ENCODE measurements around the gene DUSP22.
A peak's percentile ranks its signal among the peaks of the same experiment; 100 is the strongest.

Gene DUSP22

DNA sequence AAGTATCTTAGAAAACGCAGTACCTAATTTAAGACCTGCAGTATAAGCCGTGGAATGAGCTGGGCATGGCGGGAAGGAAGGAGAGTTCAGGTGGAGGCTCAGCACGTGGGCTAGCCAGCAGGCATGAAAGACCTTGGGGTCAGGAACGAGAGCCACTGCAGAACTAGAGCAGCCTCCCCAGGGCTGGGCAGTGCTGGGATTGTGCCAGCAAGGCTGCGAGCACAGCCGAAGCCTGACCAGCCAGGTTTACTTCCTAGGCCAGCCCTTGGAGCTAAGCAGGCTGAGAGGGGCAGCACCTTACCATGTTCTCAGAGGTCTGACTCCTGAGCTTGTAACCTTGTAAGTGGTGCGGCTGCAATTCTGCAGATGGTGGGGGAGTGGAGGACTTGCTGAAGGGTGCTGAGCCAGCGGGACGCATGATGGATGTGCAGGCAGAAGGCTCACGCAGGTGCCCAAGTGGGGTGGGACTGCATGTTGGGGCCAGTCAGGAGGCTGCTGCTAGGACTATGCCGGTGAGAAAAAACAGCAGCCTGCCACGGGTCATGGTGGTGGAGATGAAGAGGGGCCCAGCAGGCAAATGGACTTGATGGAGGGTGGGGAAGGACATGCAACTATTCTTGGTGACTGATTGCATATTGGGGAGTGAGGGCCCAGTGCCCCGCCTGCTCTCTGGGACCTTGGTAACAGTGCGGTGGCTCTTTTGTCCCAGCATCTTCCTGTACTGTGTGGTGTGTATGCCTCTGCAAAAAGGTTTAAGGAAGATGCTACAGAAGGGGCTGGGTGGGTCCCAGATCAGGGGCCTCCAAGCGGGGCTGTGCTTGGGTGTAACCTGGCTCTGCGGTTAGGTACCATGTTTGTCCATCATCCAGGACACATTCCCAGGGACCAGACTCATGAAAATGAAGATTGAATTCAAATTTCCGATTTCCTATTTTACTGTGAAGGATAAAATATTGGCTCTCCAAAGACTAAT lies 61.6 kb downstream of the DUSP22 start:
- DNase-seq (ENCODE audit: low spot score in 2 of 2) (no peak), ATAC-seq (replicated peaks; ENCODE audit: extremely low read depth, poor library complexity, severe bottlenecking) (no peak)
- Mint-ChIP-seq H3K4me1 (peaks cover 15% of the 10 kb centered on the region), H3K9me3 (no peaks in the 10 kb centered on the region), H3K27ac (ENCODE audit: low read depth) (peak overlapping the region; percentile 35), H3K4me3 (no peak overlapping the region), H3K27me3 (no peaks in the 10 kb centered on the region), H3K36me3 (ENCODE audit: insufficient read depth) (peaks cover 10% of the 10 kb centered on the region)

DNA sequence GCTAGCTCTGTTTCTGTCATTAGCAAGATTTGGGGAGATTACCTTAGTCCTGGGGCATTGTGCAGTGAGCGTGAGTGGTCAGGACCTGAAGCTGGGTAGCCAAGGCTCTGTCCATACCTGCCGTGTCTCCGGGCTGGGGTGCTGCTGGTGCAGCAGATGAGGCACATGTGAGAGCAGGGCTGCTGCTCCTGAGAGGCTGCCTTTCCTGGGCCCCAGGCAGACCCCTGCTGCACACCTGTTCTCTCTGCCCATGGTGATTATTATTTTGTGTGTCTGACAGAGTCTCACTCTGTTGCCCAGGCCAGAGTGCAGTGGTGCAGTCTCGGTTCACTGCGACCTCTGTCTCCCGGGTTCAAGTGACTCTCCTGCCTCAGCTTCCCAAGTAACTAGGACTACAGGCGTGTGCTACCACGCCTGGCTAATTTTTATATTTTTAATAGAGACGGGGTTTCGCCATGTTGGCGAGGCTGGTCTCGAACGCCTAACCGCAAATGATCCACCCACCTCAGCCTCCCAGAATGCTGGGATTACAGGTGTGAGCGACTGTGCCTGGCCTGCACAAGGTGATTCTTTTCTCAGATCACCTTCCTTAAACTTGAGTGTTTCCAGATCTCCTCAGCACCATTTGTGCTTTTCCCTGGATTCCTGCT lies 62.5 kb downstream of the DUSP22 start:
- peaks cover 20% of the 10 kb centered on the region for H3K4me1 Mint-ChIP-seq
- H3K4me3 Mint-ChIP-seq = no peak overlapping the region
- no peak overlapping the region for H3K27ac Mint-ChIP-seq (ENCODE audit: low read depth)
- no peak for ATAC-seq (replicated peaks; ENCODE audit: extremely low read depth, poor library complexity, severe bottlenecking)
- no peaks in the 10 kb centered on the region for H3K27me3 Mint-ChIP-seq
- no peak for DNase-seq (ENCODE audit: low spot score in 2 of 2)
- H3K36me3 Mint-ChIP-seq (ENCODE audit: insufficient read depth) = peaks cover 6% of the 10 kb centered on the region
- no peaks in the 10 kb centered on the region for H3K9me3 Mint-ChIP-seq

GRCh38 chr6:355373-356208 lies 63.3 kb downstream of the DUSP22 start:
- no peak overlapping the region for H3K27ac Mint-ChIP-seq (ENCODE audit: low read depth)
- DNase-seq (ENCODE audit: low spot score in 2 of 2) = no peak
- ATAC-seq (replicated peaks; ENCODE audit: extremely low read depth, poor library complexity, severe bottlenecking) = no peak
- no peak overlapping the region for H3K4me3 Mint-ChIP-seq
- peaks cover 3% of the 10 kb centered on the region for H3K36me3 Mint-ChIP-seq (ENCODE audit: insufficient read depth)
- no peaks in the 10 kb centered on the region for H3K27me3 Mint-ChIP-seq
- H3K9me3 Mint-ChIP-seq = no peaks in the 10 kb centered on the region
- H3K4me1 Mint-ChIP-seq = peaks cover 20% of the 10 kb centered on the region

GRCh38 chr6:356828-357251 lies 64.6 kb downstream of the DUSP22 start:
- peaks cover 20% of the 10 kb centered on the region for H3K4me1 Mint-ChIP-seq
- ATAC-seq (replicated peaks; ENCODE audit: extremely low read depth, poor library complexity, severe bottlenecking) (no peak), DNase-seq (ENCODE audit: low spot score in 2 of 2) (no peak)
- H3K27me3 Mint-ChIP-seq = no peaks in the 10 kb centered on the region
- no peaks in the 10 kb centered on the region for H3K9me3 Mint-ChIP-seq
- H3K27ac Mint-ChIP-seq (ENCODE audit: low read depth) = peak overlapping the region; percentile 50
- peaks cover 3% of the 10 kb centered on the region for H3K36me3 Mint-ChIP-seq (ENCODE audit: insufficient read depth)
- no peak overlapping the region for H3K4me3 Mint-ChIP-seq

DNA sequence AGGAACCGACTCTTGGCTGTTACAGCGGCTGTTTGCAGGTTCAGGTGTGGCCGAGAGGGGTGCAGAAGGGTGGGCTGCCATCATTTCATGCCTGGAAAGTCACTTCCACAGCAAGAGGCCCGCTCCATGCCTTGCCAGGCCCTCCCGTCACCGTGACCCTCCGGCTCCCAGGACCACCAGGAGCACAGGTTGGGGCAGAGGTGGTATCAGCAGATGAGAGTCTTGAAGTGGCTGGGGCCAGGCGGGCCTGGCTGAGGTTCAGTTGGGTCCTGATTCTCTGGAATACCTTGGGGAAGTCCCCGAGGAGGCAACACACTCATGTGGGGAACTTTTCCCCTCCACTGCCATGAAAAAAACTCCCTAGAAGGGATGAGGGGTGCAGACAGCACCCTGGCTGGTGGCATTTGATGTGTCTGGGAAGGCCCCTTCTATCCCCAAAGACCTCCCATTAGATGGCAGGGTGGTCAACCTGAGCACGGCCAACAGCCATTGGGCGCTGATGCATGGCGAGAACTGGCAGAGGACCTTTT lies 65.0 kb downstream of the DUSP22 start:
- Mint-ChIP-seq H3K27me3 (no peaks in the 10 kb centered on the region), H3K4me1 (peaks cover 20% of the 10 kb centered on the region), H3K36me3 (ENCODE audit: insufficient read depth) (peaks cover 3% of the 10 kb centered on the region), H3K4me3 (no peak overlapping the region), H3K9me3 (no peaks in the 10 kb centered on the region), H3K27ac (ENCODE audit: low read depth) (peak overlapping the region; percentile 50)
- no peak for DNase-seq (ENCODE audit: low spot score in 2 of 2)
- no peak for ATAC-seq (replicated peaks; ENCODE audit: extremely low read depth, poor library complexity, severe bottlenecking)

GRCh38 chr6:357791-358341 lies 65.6 kb downstream of the DUSP22 start:
- no peak for ATAC-seq (replicated peaks; ENCODE audit: extremely low read depth, poor library complexity, severe bottlenecking)
- peaks cover 3% of the 10 kb centered on the region for H3K36me3 Mint-ChIP-seq (ENCODE audit: insufficient read depth)
- no peaks in the 10 kb centered on the region for H3K9me3 Mint-ChIP-seq
- peak overlapping the region; percentile 63 for H3K27ac Mint-ChIP-seq (ENCODE audit: low read depth)
- H3K27me3 Mint-ChIP-seq = no peaks in the 10 kb centered on the region
- H3K4me1 Mint-ChIP-seq = peaks cover 20% of the 10 kb centered on the region
- no peak overlapping the region for H3K4me3 Mint-ChIP-seq
- no peak for DNase-seq (ENCODE audit: low spot score in 2 of 2)

- no peak overlapping the region for H3K4me3 Mint-ChIP-seq
- peaks cover 3% of the 10 kb centered on the region for H3K36me3 Mint-ChIP-seq (ENCODE audit: insufficient read depth)
- peaks cover 20% of the 10 kb centered on the region for H3K4me1 Mint-ChIP-seq
- ATAC-seq (replicated peaks; ENCODE audit: extremely low read depth, poor library complexity, severe bottlenecking) = peak; percentile 55
- DNase-seq (ENCODE audit: low spot score in 2 of 2) = no peak
- peak overlapping the region; percentile 63 for H3K27ac Mint-ChIP-seq (ENCODE audit: low read depth)
- no peaks in the 10 kb centered on the region for H3K9me3 Mint-ChIP-seq
- H3K27me3 Mint-ChIP-seq = no peaks in the 10 kb centered on the region
These were observed 66.1 kb downstream of the DUSP22 start for GRCh38 chr6:358432-358831.

GRCh38 chr6:358847-359246 lies 66.6 kb downstream of the DUSP22 start:
- no peak for ATAC-seq (replicated peaks; ENCODE audit: extremely low read depth, poor library complexity, severe bottlenecking)
- Mint-ChIP-seq H3K9me3 (no peaks in the 10 kb centered on the region), H3K27ac (ENCODE audit: low read depth) (peak overlapping the region; percentile 63), H3K36me3 (ENCODE audit: insufficient read depth) (peaks cover 3% of the 10 kb centered on the region), H3K4me3 (no peak overlapping the region), H3K27me3 (no peaks in the 10 kb centered on the region), H3K4me1 (peaks cover 20% of the 10 kb centered on the region)
- no peak for DNase-seq (ENCODE audit: low spot score in 2 of 2)

- Mint-ChIP-seq H3K9me3 (no peaks in the 10 kb centered on the region), H3K36me3 (ENCODE audit: insufficient read depth) (peaks cover 3% of the 10 kb centered on the region)
- no peak for DNase-seq (ENCODE audit: low spot score in 2 of 2)
These were observed 67.2 kb downstream of the DUSP22 start for GRCh38 chr6:359261-360035.

DNA sequence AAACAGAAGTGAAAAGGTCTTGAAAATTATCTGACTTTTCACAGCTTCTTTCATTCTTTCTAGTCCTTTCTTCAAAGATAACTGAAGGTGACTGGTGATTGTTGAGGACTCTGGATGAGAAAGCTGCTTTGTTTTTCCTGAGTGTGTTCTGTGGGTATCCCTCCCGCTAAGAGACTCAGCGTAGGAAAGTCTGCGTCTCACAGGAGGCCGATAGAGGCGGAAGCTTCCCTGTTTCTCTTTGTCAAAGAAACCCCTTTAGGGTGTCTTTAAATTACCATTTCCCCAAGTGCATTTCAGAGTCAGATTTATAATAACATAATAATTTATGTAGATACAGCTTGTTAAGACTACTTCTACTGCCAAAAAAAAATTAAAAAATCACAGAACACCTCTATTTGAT lies 68.1 kb downstream of the DUSP22 start:
- Mint-ChIP-seq H3K27ac (ENCODE audit: low read depth) (no peak overlapping the region), H3K4me3 (no peak overlapping the region), H3K9me3 (no peaks in the 10 kb centered on the region), H3K27me3 (no peaks in the 10 kb centered on the region), H3K4me1 (peaks cover 20% of the 10 kb centered on the region), H3K36me3 (ENCODE audit: insufficient read depth) (peaks cover 3% of the 10 kb centered on the region)
- DNase-seq (ENCODE audit: low spot score in 2 of 2) = no peak
- no peak for ATAC-seq (replicated peaks; ENCODE audit: extremely low read depth, poor library complexity, severe bottlenecking)

More at GRCh38 chr6:359261-360035, 67.2 kb downstream of the DUSP22 start:
- peaks cover 20% of the 10 kb centered on the region for H3K4me1 Mint-ChIP-seq
- peak overlapping the region; percentile 63 for H3K27ac Mint-ChIP-seq (ENCODE audit: low read depth)
- H3K4me3 Mint-ChIP-seq = no peak overlapping the region
- no peak for ATAC-seq (replicated peaks; ENCODE audit: extremely low read depth, poor library complexity, severe bottlenecking)
- H3K27me3 Mint-ChIP-seq = no peaks in the 10 kb centered on the region

- H3K27me3 Mint-ChIP-seq = no peaks in the 10 kb centered on the region
- peaks cover 20% of the 10 kb centered on the region for H3K4me1 Mint-ChIP-seq
- H3K27ac Mint-ChIP-seq (ENCODE audit: low read depth) = no peak overlapping the region
- no peak overlapping the region for H3K4me3 Mint-ChIP-seq
- DNase-seq (ENCODE audit: low spot score in 2 of 2) = no peak
- no peak for ATAC-seq (replicated peaks; ENCODE audit: extremely low read depth, poor library complexity, severe bottlenecking)
- H3K36me3 Mint-ChIP-seq (ENCODE audit: insufficient read depth) = peaks cover 3% of the 10 kb centered on the region
- H3K9me3 Mint-ChIP-seq = no peaks in the 10 kb centered on the region
These were observed 68.6 kb downstream of the DUSP22 start for GRCh38 chr6:360764-361373.

Measured in central memory CD8-positive, alpha-beta T cell (primary cell).